Naive thymus-derived CD4-positive, alpha-beta T cell (primary cell): ENCODE results near the gene TMEM63C. TPM values are rescaled to one million over a fixed set of nuclear protein-coding genes. Genes with fewer than 3 reads are reported as not detected.
"Not testable (repeated sequence)": the region's sequence is repeated elsewhere in the genome, so short reads cannot be mapped to it uniquely, and the experiment has no call there.

Experiments
- ATAC-seq: fragments of 150-1000 bp; cut with Tn5 transposase; 2 replicates; pipeline ENCODE4 v1.10.0; 2021; ENCODE audit warnings: mild to moderate bottlenecking, moderate library complexity
- CTCF ChIA-PET: fragments of 350-600 bp; sonication (Branson Sonifier 250); formaldehyde crosslinking; loops from one replicate; lab custom pipeline; 2021; ENCODE audit warnings: antibody characterized with exemption; lab: Charles Lee
- POLR2A ChIA-PET: fragments of 350-600 bp; sonication (Branson Sonifier 250); formaldehyde crosslinking; loops from one replicate; lab custom pipeline; 2021; ENCODE audit warnings: antibody characterized with exemption, inconsistent platforms; lab: Charles Lee
- DNase-seq, 9 donors: peaks; one replicate each; pipeline versions ENCODE4 v3.0.0 to v3.0.0-alpha.2; 2020 to 2022; ENCODE audit warnings: mixed read lengths in 1 of 9
- H3K27ac ChIP-seq: one replicate; pipeline ENCODE4 v1.7.0; 2013; ENCODE audit warnings: mild to moderate bottlenecking, low read depth, low read length, moderate library complexity
- H3K27me3 ChIP-seq, 2 donors: one replicate each; pipeline ENCODE4 v1.7.0; 2013; ENCODE audit warnings: low read length in 2 of 2, mild to moderate bottlenecking in 2 of 2, moderate library complexity in 2 of 2; ENCODE audit not compliant: control insufficient read depth in 2 of 2, insufficient read depth in 2 of 2
- H3K36me3 ChIP-seq, 3 experiments: 1 replicate in 2 of 3; 2 replicates in 1 of 3; pipeline ENCODE4 v1.7.0; 2013; ENCODE audit warnings: low read length in 3 of 3, mild to moderate bottlenecking in 3 of 3, moderate library complexity in 1 of 3; ENCODE audit not compliant: insufficient read depth in 3 of 3, control insufficient read depth in 2 of 3
- H3K4me1 ChIP-seq, 2 donors: one replicate each; pipeline ENCODE4 v1.7.0; 2013; ENCODE audit warnings: low read length in 2 of 2, mild to moderate bottlenecking in 2 of 2, moderate library complexity in 1 of 2; ENCODE audit not compliant: control insufficient read depth in 2 of 2, insufficient read depth in 2 of 2
- H3K4me3 ChIP-seq: 2 replicates; pipeline ENCODE4 v1.7.0; 2013; ENCODE audit warnings: mild to moderate bottlenecking, low read length
- H3K9me3 ChIP-seq, 3 experiments: 1 replicate in 2 of 3; 2 replicates in 1 of 3; pipeline ENCODE4 v1.7.0; 2013; ENCODE audit warnings: low read length in 3 of 3; ENCODE audit not compliant: control insufficient read depth in 2 of 3
- H3K27ac Mint-ChIP-seq, 9 donors: one replicate each; pipeline ENCODE4 v1.8.0; 2020 to 2022; ENCODE audit warnings: mixed read lengths in 9 of 9, mild to moderate bottlenecking in 8 of 9, moderate library complexity in 5 of 9, inconsistent platforms in 2 of 9
- H3K27me3 Mint-ChIP-seq, 5 donors: one replicate each; pipeline ENCODE4 v1.8.0; 2021 to 2022; ENCODE audit warnings: mixed read lengths in 5 of 5, mild to moderate bottlenecking in 1 of 5
- H3K36me3 Mint-ChIP-seq, 5 donors: one replicate each; pipeline ENCODE4 v1.8.0; 2020 to 2022; ENCODE audit warnings: mixed read lengths in 5 of 5, mild to moderate bottlenecking in 3 of 5, inconsistent platforms in 1 of 5
- H3K4me1 Mint-ChIP-seq, 7 donors: one replicate each; pipeline ENCODE4 v1.8.0; 2020 to 2022; ENCODE audit warnings: mixed read lengths in 7 of 7, mild to moderate bottlenecking in 3 of 7, inconsistent platforms in 1 of 7
- H3K4me3 Mint-ChIP-seq, 10 donors: one replicate each; pipeline ENCODE4 v1.8.0; 2020 to 2022; ENCODE audit warnings: mild to moderate bottlenecking in 10 of 10, mixed read lengths in 10 of 10, moderate library complexity in 6 of 10, inconsistent platforms in 2 of 10
- H3K9me3 Mint-ChIP-seq, 11 donors: one replicate each; pipeline ENCODE4 v1.8.0; 2020 to 2022; ENCODE audit warnings: mixed read lengths in 11 of 11, mild to moderate bottlenecking in 4 of 11, inconsistent platforms in 1 of 11, moderate library complexity in 1 of 11
- intact Hi-C, 2 donors: fragments of 100-400 bp; cut with micrococcal nuclease; formaldehyde crosslinking; loops; one replicate each; pipeline ENCODE4 v1.15.1; 2023
- polyA plus RNA-seq, 2 donors: library from polyadenylated mRNA; unstranded; fragments of 300-500 nt; fragmentation: Illumina TruSeq; gene quantifications; one replicate each; pipeline ENCODE4 v1.2.3, GENCODE V29; 2021
- total RNA-seq, 6 experiments: library from RNA in 5 of 6; stranded (reverse) in 5 of 6; gene quantifications; 1 replicate in 5 of 6; 2 replicates in 1 of 6; pipeline ENCODE4 v1.2.3 and lab custom pipeline; 2021 to 2026

TMEM63C gene
- total and polyA plus RNA-seq, 7 experiments from 2014 or later = 0.46 to 4.9 (median 0.80) TPM; not detected in 2

DNA sequence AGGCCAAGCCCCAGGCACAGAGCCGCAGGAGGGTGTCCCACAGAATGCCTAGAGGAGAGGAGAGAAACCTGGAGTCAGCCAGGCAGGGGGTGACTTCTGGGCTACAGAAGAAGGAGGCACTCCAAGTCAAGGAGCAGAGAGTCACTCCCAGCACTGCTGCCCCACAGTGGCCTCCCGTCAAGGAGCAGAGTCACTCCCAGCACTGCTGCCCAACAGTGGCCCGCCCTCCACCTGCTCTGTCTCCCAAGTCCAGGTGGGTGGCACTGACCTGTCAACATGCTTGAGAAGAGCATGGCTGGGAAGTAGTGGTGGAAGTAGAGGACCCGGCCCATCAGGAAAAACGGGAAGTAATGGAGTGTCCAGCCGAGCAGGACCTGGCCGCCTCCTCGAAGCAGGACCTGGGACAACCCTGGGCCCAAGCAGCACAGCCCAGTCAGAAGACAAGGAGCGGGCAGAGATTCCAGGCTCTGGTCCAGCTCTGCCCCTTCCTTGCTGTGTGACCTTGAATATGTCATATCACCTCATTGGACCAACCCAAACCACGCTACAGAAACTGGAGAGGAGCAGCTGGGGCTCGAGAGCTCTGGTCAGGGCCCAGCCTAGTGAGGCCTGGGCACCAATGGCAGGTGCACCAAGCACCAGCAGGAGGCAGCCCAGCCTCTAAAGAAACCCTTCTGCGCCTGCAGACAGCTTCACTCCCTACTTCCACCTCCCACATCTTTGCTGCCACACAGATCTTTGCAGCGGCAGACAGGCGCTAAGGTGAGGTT, 97.0 kb downstream of the TMEM63C start:
- Histone ChIP-seq H3K4me1 (no peaks in the 10 kb centered on the region), H3K4me3 (no peak overlapping the region), H3K36me3 (peaks cover 0 to 7% (median 0%) of the 10 kb centered on the region in 3 experiments), H3K27me3 (no peaks in the 10 kb centered on the region), H3K27ac (no peak overlapping the region), H3K9me3 (no peaks in the 10 kb centered on the region)
- intact Hi-C loops = no loop called here
- H3K9me3 Mint-ChIP-seq = no peaks in the 10 kb centered on the region
- peaks cover 0 to 26% (median 4%) of the 10 kb centered on the region in 5 donors for H3K36me3 Mint-ChIP-seq
- DNase-seq = no peak
- ATAC-seq = no peak
- H3K4me3 Mint-ChIP-seq = no peak overlapping the region
- ChIA-PET POLR2A (no interaction called here), CTCF (no interaction called here)
- H3K4me1 Mint-ChIP-seq = no peaks in the 10 kb centered on the region
- no peak overlapping the region for H3K27ac Mint-ChIP-seq
- no peaks in the 10 kb centered on the region for H3K27me3 Mint-ChIP-seq

DNA sequence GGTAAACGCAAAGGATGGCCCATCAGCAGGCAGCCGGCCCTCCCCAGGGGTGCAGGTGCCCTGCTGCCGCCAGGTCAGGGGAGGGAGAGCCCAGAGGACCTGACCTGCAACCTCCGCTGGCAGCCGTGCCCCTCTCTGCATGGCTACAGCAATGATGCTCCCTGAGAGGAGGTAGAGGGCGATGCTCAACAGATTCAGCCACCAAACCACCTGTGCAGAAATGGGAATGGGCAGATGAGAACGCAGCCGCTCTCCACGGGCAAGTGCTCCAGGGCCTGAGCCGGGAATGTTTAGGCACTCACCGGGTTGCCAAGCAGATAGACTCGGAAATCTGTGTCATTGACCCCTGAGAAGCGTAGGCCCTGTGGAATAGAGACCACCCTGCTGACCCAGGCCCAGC, 98.1 kb downstream of the TMEM63C start:
- no peak for ATAC-seq
- intact Hi-C loops = no loop called here
- Mint-ChIP-seq H3K27me3 (no peaks in the 10 kb centered on the region), H3K9me3 (no peaks in the 10 kb centered on the region), H3K36me3 (peaks cover 0 to 35% (median 11%) of the 10 kb centered on the region in 5 donors), H3K27ac (no peak overlapping the region), H3K4me1 (peaks cover 0 to 2% (median 0%) of the 10 kb centered on the region in 7 donors), H3K4me3 (no peak overlapping the region)
- Histone ChIP-seq H3K27me3 (no peaks in the 10 kb centered on the region), H3K4me1 (no peaks in the 10 kb centered on the region), H3K9me3 (no peaks in the 10 kb centered on the region), H3K36me3 (peaks cover 0 to 10% (median 0%) of the 10 kb centered on the region in 3 experiments), H3K27ac (no peak overlapping the region), H3K4me3 (no peak overlapping the region)
- DNase-seq = no peak
- POLR2A ChIA-PET = no interaction called here
- CTCF ChIA-PET = no interaction called here

DNA sequence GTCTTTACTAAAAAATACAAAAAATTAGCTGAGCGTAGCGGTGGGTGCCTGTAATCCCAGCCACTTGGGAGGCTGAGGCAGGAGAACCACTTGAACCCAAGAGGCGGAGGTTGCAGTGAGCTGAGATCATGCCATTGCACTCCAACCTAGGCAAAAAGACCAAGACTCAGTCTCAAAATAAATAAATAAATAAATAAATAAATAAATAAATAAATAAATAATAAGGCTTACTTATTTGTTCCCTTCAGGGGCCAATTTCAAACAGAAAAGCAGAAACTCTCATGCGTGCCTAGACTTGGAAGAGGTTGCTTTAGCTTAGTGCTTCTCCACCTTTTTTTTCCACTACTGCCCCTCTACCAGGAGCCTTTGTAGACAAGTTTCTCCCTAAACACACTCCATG, 99.3 kb downstream of the TMEM63C start:
- CTCF ChIA-PET, intact Hi-C loops, POLR2A ChIA-PET: not testable (repeated sequence)

DNA sequence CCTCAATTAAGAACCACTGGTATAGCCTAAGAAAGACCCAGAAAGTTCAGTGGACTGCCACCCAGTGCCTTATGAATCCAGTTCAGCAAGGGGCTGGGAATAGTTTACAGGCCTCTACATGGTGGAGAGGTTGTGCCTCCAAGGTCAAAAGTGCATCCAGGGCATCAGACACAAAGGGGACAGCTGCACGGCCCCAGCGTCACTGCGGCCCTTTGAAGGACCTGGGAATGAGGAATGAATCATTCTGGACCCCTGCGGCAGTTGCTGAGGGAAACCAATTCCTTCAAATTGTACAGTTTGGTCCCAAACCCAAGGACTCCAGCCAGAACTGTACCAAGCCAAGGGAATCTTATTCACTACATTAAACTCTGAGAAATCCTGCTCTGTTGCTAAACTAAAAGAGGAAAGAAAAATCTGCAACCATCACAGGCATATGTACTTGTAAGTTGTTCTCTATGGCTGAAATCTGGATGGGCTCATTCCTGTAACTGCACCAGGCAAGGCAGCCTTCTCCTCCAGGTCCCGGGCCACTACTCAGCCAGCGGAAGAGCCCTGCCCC, 100.3 kb downstream of the TMEM63C start:
- DNase-seq (no peak), ATAC-seq (no peak)
- H3K4me1 Mint-ChIP-seq = peaks cover 0 to 2% (median 0%) of the 10 kb centered on the region in 7 donors
- no peak overlapping the region for H3K27ac ChIP-seq
- no peak overlapping the region for H3K4me3 ChIP-seq
- no peaks in the 10 kb centered on the region for H3K27me3 Mint-ChIP-seq
- intact Hi-C loops = no loop called here
- CTCF ChIA-PET = interaction anchor here (0.6 kb wide), 1 partner anchor 93 kb away, joined by 3 read pairs; no protein-coding TSS in a partner anchor
- peaks cover 0 to 16% (median 0%) of the 10 kb centered on the region in 3 experiments for H3K36me3 ChIP-seq
- H3K27me3 ChIP-seq = no peaks in the 10 kb centered on the region
- no peaks in the 10 kb centered on the region for H3K9me3 Mint-ChIP-seq
- H3K27ac Mint-ChIP-seq = no peak overlapping the region
- peaks cover 0 to 58% (median 27%) of the 10 kb centered on the region in 5 donors for H3K36me3 Mint-ChIP-seq
- POLR2A ChIA-PET = no interaction called here
- H3K4me3 Mint-ChIP-seq = no peak overlapping the region
- H3K9me3 ChIP-seq = no peaks in the 10 kb centered on the region
- H3K4me1 ChIP-seq = no peaks in the 10 kb centered on the region

More for the DNA sequence above, 99.3 kb downstream of the TMEM63C start:
- H3K4me3 ChIP-seq, H3K4me3 Mint-ChIP-seq, H3K27me3 ChIP-seq, H3K4me1 ChIP-seq, ATAC-seq, H3K4me1 Mint-ChIP-seq, H3K9me3 Mint-ChIP-seq, H3K27ac Mint-ChIP-seq, H3K9me3 ChIP-seq, H3K27me3 Mint-ChIP-seq, DNase-seq, H3K27ac ChIP-seq: not testable (repeated sequence)
- peaks cover 0 to 16% (median 0%) of the 10 kb centered on the region in 3 experiments for H3K36me3 ChIP-seq
- peaks cover 0 to 47% (median 18%) of the 10 kb centered on the region in 5 donors for H3K36me3 Mint-ChIP-seq

DNA sequence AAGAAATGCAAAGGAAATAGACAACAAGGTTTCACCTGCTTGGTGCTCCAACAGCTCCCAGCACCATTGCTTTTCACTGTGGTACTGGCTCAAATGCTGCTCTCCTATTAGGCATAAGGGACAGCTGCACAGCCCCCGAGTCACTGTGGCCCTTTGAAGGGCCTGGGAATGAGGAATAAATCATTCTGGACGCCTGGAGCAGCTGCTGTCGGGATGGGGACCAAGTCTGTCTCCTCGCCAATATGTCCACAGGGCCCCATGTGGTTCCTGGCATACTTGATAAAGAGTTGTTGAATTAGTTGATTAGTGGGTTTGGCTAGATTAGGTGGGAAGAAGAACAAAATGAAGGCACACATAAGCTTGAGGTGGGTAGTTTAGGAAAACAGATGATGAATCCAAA, 102.5 kb downstream of the TMEM63C start:
- no peaks in the 10 kb centered on the region for H3K27me3 Mint-ChIP-seq
- ChIA-PET POLR2A (no interaction called here), CTCF (no interaction called here)
- H3K4me3 ChIP-seq = no peak overlapping the region
- DNase-seq (no peak), ATAC-seq (no peak)
- H3K27ac ChIP-seq = no peak overlapping the region
- no peak overlapping the region for H3K4me3 Mint-ChIP-seq
- no peaks in the 10 kb centered on the region for H3K9me3 Mint-ChIP-seq
- no peaks in the 10 kb centered on the region for H3K9me3 ChIP-seq
- H3K36me3 ChIP-seq = peaks cover 0 to 10% (median 0%) of the 10 kb centered on the region in 3 experiments
- no peak overlapping the region for H3K27ac Mint-ChIP-seq
- no peaks in the 10 kb centered on the region for H3K27me3 ChIP-seq
- intact Hi-C loops = no loop called here
- peaks cover 0 to 2% (median 0%) of the 10 kb centered on the region in 7 donors for H3K4me1 Mint-ChIP-seq
- no peaks in the 10 kb centered on the region for H3K4me1 ChIP-seq
- H3K36me3 Mint-ChIP-seq = peaks cover 0 to 56% (median 33%) of the 10 kb centered on the region in 5 donors

DNA sequence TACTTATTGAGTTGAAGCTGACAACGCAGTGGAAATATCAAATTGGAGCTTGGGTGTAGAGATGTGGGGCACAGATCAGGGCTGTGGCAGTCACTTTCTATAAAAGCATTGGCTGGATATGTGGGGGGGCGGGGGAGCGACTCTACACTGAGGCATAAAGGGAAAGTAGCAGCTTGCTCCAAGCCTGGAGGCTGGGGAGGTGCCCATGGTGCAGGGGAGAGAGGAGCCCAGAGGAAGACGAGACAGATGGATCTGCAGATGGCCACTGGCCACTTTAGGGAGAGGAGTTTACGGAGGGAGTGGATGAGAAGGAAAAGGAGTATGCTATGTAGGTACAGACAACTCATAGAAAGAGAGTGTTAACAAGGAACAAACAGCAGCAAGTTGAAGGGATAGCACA, 102.9 kb downstream of the TMEM63C start:
- POLR2A ChIA-PET = no interaction called here
- no peaks in the 10 kb centered on the region for H3K27me3 Mint-ChIP-seq
- H3K36me3 ChIP-seq = peaks cover 0 to 10% (median 0%) of the 10 kb centered on the region in 3 experiments

More for the DNA sequence above, 102.9 kb downstream of the TMEM63C start:
- no peaks in the 10 kb centered on the region for H3K9me3 ChIP-seq
- CTCF ChIA-PET = no interaction called here
- intact Hi-C loops = no loop called here
- H3K9me3 Mint-ChIP-seq = no peaks in the 10 kb centered on the region
- no peak overlapping the region for H3K4me3 Mint-ChIP-seq
- no peaks in the 10 kb centered on the region for H3K4me1 ChIP-seq
- H3K36me3 Mint-ChIP-seq = peaks cover 0 to 52% (median 31%) of the 10 kb centered on the region in 5 donors
- no peak for ATAC-seq
- H3K4me3 ChIP-seq = no peak overlapping the region
- H3K27ac ChIP-seq = no peak overlapping the region
- no peaks in the 10 kb centered on the region for H3K27me3 ChIP-seq
- H3K27ac Mint-ChIP-seq = no peak overlapping the region
- DNase-seq = no peak
- peaks cover 0 to 2% (median 0%) of the 10 kb centered on the region in 7 donors for H3K4me1 Mint-ChIP-seq
